ENCODE results near the gene RPS10. TPM values are rescaled to one million over a fixed set of nuclear protein-coding genes. Genes with fewer than 3 reads are reported as not detected.

The RPS10 gene
- total RNA-seq: 1,684 TPM

GRCh38 chr6:34425498-34426410 is at the start of gene RPS10:
Gene RPS10 (minus strand): TSS chr6:34426069. CDS start chr6:34425221, 848 bp downstream.
- peak; percentile 98 for ATAC-seq

DNA sequence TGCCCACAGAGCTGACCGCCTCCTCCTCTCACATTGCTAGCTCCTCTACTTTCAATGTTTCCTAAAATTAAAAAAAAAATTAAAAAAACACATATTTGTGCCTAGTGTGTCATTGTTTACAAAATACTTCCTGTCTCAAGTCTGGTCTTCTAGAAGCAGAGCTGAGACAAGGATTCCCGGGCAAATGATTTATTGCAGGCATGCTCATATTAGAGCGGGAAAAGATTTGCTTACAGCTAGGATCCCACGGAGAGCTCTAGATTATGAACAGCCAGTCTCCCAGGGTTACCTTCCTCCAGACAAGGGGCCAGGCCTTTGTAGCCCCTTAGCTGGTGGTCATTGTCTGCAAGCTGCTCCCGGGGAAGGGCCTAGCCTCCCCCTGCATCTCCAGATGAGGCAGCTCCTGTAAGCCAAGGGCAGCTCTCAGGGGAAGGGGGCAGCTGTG is 49.4 kb upstream of the RPS10 start:
- ATAC-seq: no peak

- ATAC-seq: no peak
Observed at GRCh38 chr6:34474754-34475153, 48.9 kb upstream of the RPS10 start.

- ATAC-seq: no peak
Observed at GRCh38 chr6:34473967-34474366, 48.1 kb upstream of the RPS10 start.

GRCh38 chr6:34472425-34472824 is 46.6 kb upstream of the RPS10 start:
- no peak for ATAC-seq

- no peak for ATAC-seq
Observed at GRCh38 chr6:34469499-34469898, 43.6 kb upstream of the RPS10 start.

DNA sequence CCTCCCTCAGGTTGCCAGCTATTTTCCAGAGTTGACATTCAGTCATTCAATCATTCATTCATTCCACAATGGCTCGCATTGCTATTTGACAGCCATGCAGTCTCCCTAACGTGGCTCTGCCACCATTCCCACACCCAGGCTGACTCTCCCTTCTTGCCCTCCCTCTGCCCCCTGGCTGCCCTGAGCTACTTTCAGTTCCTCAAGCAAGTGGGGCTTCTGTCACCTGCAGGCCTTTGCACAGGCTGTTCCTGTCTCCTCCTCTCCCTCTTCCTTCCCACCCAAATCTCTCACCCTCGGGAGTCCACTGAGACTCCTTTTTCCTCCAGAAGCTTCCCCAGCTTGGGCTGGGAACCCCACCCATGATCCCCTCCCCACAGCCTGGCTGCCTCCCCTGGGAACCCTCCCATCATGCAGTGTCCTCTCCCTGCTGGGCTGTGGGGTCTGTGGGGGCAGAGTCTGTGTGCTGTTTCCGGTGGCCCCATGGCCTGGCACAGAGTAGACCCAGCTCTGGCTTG is 42.6 kb upstream of the RPS10 start:
- ATAC-seq: peak; percentile 31

GRCh38 chr6:34466242-34467185 is 40.6 kb upstream of the RPS10 start:
- ATAC-seq: no peak

DNA sequence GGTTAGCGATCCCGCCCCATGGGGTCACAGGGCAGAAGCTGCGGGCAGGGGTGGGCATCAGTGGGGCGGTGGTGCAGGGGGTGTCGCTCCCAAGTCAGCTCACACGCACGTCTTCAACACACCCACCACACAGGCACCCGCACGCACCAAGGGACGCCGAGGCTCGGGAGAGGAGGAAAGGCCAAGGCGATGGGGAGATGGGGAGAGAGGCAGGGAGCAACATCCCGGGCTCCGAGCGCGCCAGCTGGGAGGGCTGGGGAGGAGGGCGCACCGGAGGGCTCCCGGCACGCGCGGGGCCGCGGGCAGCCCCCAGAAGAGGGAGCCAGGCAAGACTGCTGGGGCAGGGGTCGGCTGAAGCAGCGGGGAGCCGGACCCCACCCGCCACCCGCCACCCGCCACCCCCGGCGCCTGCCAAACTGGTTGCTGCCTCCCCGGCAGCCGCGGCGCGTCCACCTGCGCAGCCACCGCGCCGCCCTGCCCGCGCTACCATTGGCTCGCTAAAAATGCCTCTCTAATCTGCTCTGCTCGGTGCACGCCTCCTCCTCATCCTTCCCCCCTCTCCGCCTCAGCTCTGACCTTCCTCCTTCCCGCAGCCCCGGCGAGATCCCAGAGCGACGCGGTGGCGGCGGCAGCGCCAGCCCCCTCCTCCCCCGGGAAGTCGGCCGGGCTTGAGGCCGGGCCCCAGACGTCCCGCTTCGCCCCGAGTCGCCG is 39.8 kb upstream of the RPS10 start, which contains the start of gene PACSIN1:
Gene PACSIN1, plus strand, starts transcription at position 546 of the 711 bp plus-strand sequence. CDS start 60,230 bp downstream, outside the sequence.
- peak; percentile 58 for ATAC-seq

DNA sequence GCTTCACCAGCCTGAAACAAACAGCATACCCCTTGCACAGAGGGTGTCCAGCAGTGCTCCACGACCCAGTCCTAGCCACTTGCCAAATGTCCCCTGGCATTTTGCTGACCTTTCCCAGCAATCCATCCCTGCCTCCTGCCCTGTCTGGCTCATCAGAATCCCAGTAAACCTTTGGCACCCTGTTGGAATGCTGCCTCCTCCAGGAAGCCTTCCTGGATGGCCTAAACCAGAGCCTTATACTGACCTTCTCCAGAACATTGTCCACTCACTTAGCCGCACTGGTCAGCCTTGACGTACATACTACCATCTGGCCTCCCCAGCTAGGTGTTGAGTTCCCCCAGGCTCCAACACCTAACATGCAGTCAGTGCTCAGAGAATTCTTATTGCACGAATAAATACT is 38.0 kb upstream of the RPS10 start:
- ATAC-seq: no peak

- ATAC-seq: no peak
Observed at GRCh38 chr6:34463299-34463698, 37.4 kb upstream of the RPS10 start.

DNA sequence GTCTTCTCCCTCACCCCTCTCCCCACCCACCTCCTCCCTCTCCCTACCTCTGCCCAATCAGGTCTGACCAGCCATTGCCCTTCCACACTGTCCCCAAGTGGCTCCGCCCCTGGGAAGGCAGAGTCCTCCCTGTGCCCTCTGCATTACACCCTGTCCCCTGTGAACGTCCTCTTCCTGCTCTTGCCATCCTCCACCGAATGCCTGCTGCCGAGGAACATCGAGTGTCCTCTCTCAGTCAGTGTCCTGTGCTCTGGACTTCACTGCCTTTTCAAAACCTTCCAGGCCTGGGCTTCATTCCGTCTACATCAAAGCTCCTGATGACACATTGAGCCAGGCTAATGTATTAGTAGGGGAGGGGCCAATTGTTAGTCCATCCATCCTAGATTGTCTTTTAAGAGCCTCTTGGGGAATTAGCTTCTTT is 36.7 kb upstream of the RPS10 start:
- peak; percentile 51 for ATAC-seq

GRCh38 chr6:34462010-34462409 is 36.1 kb upstream of the RPS10 start:
- no peak for ATAC-seq

GRCh38 chr6:34460796-34461507 is 35.1 kb upstream of the RPS10 start:
- no peak for ATAC-seq

DNA sequence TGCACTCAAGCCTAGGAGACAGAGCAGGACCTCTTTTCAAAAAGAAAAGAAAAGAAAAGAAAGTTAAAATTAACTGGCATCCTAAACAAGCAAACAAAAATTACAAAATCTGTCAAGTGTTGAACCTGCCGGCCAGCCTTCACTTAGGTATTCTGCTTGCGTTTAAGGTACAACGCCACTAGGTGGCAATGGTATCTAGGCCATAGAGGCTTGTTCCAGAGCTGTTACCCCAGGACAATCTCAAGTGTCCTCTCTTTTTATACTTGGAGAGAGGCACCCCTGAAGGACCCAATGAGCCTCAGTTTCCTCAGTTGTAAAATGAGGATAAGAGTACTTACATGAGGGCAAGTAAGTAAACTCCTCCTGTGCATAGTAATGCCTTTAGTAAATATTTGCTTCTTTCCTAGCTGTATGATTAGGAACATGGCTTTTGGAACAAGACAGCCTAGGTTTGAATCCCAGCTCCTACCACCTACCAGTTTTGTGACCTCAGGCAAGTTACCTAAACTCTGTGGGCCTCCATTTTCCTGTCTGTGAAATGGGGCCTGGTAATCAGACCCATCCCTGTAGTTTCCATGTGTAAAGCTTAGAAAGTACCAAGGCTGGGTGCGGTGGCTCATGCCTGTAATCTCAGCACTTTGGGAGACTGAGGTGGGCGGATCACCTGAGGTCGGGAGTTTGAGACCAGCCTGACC is 34.2 kb upstream of the RPS10 start:
- peak; percentile 73 for ATAC-seq

DNA sequence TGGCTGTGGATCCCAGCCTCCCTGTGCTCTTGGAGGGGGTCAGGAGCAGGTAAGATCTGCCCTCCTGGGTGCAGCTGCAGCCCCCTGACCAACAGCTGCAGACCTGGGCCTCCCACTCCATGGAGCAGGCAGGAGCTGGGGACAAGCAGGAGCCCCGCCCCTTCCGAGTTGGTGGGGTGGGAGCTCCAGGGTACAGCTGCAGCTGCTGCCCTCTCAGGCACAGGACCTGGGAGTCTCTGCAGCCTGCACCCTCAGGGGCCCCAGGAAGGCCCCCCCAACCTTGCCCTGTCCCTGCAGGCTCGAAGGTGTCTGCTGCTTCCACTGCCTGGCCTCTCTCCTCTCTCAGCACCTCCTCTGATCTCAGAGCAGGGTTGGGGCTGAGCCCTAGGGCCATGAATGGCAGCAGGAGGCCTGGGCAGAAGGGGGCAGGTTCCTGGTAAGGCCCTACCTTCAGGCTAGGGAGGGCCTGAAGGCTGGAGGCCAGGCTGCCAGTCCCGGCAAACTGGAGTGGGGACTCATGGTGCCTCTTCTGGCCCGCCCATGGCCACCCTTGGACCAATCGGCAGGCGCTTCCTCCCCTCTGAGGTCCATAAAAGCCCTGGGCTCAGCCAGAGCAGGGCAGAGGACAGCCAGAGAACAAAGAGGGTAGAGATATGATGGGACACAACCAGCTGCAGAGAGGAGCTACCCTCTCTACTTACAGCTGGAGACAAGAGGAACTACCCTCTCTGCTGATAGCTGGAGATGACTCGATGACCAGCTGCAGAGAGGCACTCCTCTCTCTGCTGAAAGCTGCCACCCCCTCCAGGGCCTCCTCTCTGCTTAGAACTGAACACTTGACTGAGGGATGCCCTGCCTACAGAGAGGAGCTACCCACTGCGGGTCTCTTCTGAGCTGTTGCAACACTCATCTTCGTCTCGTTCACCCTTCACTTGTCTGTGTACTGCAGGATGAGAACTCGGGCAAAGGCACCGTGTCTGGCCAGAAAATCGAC is 32.2 kb upstream of the RPS10 start:
- peak; percentile 48 for ATAC-seq

- ATAC-seq: no peak
Observed at GRCh38 chr6:34457382-34457741, 31.5 kb upstream of the RPS10 start.

- ATAC-seq: no peak
Observed at GRCh38 chr6:34455831-34456230, 30.0 kb upstream of the RPS10 start.

- ATAC-seq: no peak
Observed at GRCh38 chr6:34451192-34451591, 25.3 kb upstream of the RPS10 start.

GRCh38 chr6:34447910-34448309 is 22.0 kb upstream of the RPS10 start:
- peak; percentile 54 for ATAC-seq
